Measurements from ENCODE around the gene PCBP4. TPM values are rescaled to one million over a fixed set of nuclear protein-coding genes. Genes with fewer than 3 reads are reported as not detected.

The PCBP4 gene
- total RNA-seq, 1 donor from 2014 or later = 11.5 TPM

DNA sequence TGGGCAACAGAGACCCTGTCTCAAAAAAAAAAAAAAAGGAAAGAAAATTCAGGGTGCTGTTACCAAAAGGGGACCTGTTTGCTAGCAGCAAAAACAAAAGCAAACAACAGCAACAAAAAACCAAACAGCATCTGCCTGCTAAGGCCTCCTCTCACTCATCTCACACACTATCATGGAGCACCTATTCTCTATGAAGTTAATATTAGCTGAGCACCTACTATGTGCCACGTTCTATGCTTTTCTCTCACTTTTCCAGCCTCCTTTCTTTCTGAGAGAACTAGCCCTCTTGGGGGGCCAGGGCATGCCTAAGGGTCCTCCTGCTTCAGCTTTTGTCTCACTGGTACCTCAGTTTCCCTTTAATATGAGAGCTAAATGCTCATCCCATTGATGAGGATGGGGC, 12.5 kb downstream of the PCBP4 start:
- ATAC-seq = no peak

DNA sequence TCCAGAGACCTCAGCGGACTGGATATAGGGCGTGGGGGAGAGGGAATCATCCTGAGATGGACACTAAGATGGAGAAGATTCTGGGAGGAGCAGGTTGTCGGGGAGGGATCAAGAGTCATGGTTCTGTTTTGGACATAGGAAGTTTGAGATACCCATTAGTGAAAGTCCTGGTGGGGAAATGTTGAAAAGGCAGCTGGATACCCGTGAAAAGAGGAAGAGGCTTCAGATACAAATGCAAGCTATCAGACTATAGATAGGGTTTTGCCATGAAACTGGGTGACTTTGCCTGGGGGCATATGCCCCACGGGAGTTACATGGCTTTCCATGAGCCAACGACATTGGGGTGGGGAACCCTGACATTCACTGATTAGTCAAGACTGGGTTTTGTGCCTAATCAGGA, 13.1 kb downstream of the PCBP4 start:
- ATAC-seq = no peak

- ATAC-seq = no peak
These were observed 13.8 kb downstream of the PCBP4 start for GRCh38 chr3:51953445-51953844.

DNA sequence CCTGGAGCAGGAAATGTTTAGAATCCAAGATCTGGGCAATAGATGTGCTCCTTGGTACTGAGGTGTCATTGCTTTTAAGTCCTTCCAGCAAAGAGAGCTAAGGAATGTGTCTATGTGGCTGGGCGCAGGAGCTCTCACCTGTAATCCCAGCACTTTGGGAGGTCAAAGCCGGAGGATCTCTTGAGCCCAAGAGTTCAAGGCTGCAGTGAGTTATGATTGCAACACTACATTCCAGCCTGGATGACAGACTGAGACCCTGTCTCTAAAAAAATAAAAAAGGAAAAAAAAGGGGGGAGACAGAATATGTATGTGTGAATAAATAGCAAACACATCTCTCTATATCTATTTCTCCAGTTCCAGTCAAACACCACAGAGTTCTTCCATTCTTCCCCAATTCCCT, 16.4 kb downstream of the PCBP4 start:
- no peak for ATAC-seq

GRCh38 chr3:51949121-51949520, 18.1 kb downstream of the PCBP4 start:
- no peak for ATAC-seq

DNA sequence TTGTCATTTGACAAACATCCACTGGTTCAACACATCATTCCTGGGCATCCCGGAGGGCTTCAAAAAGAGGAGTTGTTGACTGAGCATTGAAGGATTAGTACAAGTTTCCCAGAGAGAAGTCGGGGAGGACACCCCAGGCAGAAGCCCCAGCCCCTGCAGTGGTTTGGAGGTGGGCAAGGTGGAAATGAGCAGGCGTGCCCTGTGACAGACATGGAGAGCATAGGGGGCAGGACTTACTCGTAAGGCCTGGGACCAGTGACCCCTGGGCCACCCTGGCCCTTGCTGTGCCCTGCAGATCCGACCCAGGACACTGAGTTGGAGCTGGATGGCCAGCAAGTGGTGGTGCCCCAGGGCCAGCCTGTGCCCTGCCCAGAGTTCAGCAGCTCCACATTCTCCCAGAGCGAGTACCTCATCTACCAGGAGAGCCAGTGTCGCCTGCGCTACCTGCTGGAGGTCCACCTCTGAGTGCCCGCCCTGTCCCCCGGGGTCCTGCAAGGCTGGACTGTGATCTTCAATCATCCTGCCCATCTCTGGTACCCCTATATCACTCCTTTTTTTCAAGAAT, 19.2 kb downstream of the PCBP4 start:
- no peak for ATAC-seq

DNA sequence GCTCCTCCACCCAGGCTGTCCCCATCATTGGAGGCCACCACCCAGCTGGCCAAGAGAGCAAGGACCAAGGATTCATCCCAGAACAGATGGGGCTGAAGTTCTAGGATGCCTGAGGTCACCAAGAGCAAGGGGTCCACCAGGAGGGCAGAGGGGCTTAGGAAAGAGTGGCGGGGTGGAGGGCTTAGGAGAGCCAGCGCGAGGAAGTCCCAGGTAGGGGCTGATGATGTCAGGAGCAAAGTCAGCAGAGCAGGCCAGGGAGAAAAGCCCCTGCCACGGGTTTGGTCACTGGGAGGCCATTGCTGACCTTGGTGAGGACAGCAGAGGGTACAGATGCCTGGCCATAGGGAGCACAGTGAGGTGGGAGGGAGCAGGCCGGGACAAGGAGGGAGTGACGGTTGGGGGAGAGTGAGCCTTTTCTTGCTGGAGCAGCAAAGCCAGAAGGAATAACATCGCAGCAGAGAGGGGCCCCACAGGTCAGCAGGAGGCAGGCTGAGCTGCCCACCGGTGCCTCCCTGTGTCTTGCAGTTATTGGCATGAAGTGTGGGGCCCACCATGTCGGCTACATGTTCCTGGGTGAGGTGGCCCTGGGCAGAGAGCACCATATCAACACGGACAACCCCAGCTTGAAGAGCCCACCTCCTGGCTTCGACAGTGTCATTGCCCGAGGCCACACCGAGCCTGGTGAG, 19.9 kb downstream of the PCBP4 start:
- no peak for ATAC-seq

DNA sequence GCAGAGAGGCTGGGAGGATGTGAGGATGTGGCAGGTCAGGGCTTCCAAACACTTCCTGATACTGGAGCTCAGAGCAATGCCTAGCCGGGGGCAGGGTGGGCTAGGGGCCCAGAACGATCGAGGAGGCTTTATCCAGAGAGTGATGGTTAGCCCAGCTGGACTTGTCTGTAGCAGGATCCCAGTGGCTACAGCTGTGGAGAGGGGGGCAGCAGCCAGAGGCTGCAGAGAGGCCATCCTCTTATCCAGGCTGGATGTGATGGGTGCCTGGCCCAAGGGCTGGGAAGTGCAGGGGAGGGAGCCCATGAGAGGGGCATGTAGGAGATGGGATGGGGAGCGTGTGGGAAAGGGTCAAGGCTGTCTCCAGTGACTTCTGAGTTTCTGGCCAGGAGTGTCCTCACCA, 20.5 kb downstream of the PCBP4 start:
- no peak for ATAC-seq

GRCh38 chr3:51945926-51946705, 21.1 kb downstream of the PCBP4 start:
- no peak for ATAC-seq

DNA sequence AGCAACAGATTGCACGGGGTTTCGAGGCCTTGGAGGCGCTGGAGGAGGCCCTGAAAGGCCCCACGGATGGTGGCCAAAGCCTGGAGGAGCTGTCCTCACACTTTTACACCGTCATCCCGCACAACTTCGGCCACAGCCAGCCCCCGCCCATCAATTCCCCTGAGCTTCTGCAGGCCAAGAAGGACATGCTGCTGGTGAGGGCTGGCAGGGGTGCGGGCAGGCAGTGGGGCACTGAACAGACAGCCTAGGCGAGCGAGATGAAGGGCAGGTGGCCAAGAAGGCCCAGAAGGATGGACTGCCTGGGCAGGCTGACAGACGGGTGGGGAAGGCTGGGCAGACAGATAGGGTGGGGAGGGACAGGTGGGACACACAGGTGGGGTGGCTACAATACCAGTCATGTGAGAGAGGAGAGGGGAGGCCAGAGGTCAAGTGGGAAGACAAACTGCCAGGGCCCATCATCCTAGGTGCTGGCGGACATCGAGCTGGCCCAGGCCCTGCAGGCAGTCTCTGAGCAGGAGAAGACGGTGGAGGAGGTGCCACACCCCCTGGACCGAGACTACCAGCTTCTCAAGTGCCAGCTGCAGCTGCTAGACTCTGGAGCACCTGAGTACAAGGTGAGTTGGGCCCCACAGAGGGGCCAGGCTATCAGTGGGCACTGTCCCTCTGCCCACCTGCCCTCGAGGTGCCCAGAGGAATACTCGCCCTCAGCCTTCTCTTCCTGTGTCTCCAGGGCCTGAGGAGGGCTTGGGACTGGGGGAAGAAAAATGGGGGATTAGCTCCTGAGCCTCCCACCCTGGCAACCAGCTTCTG, 22.0 kb downstream of the PCBP4 start:
- no peak for ATAC-seq

- ATAC-seq = no peak
These were observed 22.7 kb downstream of the PCBP4 start for GRCh38 chr3:51944451-51945021.

- no peak for ATAC-seq
These were observed 23.5 kb downstream of the PCBP4 start for GRCh38 chr3:51943451-51944391.

- peak; percentile 43 for ATAC-seq
These were observed 24.4 kb downstream of the PCBP4 start for GRCh38 chr3:51942603-51943450.

DNA sequence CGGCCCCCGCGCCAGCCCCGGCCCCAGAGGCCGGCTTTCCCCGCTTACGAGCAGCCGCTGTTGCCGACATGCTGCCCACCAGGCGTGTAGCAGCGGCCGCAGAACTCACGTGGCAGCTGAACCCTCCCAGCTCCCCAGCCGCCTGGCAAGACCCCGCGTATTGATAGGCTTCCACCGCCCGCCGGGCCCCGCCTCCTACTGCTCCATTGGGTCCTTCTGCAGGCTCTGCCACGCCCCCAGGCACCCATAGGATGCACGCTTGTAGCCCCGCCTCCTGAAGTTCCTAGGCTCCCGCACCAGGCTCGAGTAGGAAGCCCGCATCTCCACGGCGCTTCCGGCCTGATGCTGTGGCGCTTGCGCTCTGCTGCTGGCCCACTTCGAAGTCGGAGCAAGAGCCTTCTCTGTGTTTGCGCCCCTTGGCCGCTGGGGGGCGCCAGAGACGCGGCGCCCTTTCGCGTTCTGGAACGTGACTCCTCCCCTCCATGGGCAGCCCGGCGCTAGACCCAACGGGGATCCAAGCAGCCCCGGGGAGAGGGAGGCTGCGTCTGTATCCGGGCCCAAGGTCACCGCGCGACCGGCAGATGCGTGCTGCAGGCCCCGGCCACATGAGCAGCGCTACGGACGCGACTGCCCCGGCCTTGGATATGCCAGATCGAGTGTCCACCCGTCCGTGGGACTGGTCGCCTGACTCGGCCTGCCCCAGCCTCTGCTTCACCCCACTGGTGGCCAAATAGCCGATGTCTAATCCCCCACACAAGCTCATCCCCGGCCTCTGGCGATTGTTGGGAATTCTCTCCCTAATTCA, 25.3 kb downstream of the PCBP4 start, which contains the start of the genes PARP3 and RRP9:
Gene PARP3, plus strand, starts transcription at position 566 of the 805 bp plus-strand sequence. CDS start 993 bp downstream, outside the sequence.
Gene RRP9, minus strand, starts transcription at position 107 of the 805 bp plus-strand sequence. Its CDS starts 37 bp downstream, at position 70.
- ATAC-seq = peak; percentile 97

- ATAC-seq = no peak
These were observed 25.8 kb downstream of the PCBP4 start for GRCh38 chr3:51941463-51941797.

GRCh38 chr3:51940648-51941462, 26.4 kb downstream of the PCBP4 start:
- ATAC-seq = no peak

DNA sequence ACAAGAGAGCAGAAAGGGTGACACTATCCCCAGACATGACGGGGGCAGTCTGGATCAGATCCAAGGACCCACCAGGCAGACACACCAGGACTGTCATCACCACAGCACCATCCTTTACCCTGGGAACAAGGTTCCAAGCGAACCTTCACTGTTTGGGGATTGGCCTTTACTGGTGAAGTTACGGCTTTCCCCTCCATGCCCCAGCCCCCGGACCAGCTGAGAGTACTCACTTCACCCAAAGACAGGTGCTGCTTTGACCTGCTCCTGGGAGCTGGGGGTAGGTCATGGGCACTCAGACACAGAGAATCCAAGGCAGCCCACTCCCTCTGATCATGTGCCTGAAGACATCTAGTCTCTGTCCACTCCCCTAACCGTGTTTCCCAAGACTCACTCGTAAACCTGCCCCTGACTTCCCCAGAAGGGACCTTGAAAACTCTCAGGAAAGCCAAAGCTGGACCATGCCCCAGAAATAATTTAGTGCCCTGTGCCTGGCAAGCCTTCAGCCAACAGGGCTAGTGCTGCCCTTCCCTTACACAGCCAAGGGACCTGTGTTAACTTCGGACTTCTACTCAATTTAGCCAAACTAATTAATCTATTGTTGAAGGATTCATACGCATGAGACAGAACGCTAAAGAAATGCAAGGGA, 28.4 kb downstream of the PCBP4 start:
- ATAC-seq = no peak
